T-helper 1 cell treated with Interleukin-12 subunit alpha and Interleukin-12 subunit beta and Interleukin-4 antibody, amounts not matched to agents 30 μg/mL and 1 μg/mL, for 36 hours (primary cell): ENCODE measurements around the gene CISH.

Source experiments
- H3K27ac Mint-ChIP-seq: one replicate; pipeline ENCODE4 v1.8.0; 2021; ENCODE audit warnings: mild to moderate bottlenecking, mixed read lengths
- H3K27me3 Mint-ChIP-seq: one replicate; pipeline ENCODE4 v1.8.0; 2021; ENCODE audit warnings: low read depth, mixed read lengths
- H3K36me3 Mint-ChIP-seq: one replicate; pipeline ENCODE4 v1.8.0; 2021; ENCODE audit warnings: low read depth, mixed read lengths
- H3K4me1 Mint-ChIP-seq: one replicate; pipeline ENCODE4 v1.8.0; 2021; ENCODE audit warnings: low read depth, mixed read lengths
- H3K4me3 Mint-ChIP-seq: one replicate; pipeline ENCODE4 v1.8.0; 2021; ENCODE audit warnings: mild to moderate bottlenecking, moderate library complexity, mixed read lengths
- H3K9me3 Mint-ChIP-seq: one replicate; pipeline ENCODE4 v1.8.0; 2021; ENCODE audit warnings: mixed read lengths

The CISH gene

GRCh38 chr3:50627407-50628051 lies 16.0 kb upstream of the CISH start:
- H3K27me3 Mint-ChIP-seq, result no peaks in the 10 kb centered on the region
- peaks cover 44% of the 10 kb centered on the region for H3K36me3 Mint-ChIP-seq
- H3K9me3 Mint-ChIP-seq, result no peaks in the 10 kb centered on the region
- peak overlapping the region; percentile 63 for H3K27ac Mint-ChIP-seq
- H3K4me3 Mint-ChIP-seq, result peak overlapping the region; percentile 14
- peaks cover 71% of the 10 kb centered on the region for H3K4me1 Mint-ChIP-seq

DNA sequence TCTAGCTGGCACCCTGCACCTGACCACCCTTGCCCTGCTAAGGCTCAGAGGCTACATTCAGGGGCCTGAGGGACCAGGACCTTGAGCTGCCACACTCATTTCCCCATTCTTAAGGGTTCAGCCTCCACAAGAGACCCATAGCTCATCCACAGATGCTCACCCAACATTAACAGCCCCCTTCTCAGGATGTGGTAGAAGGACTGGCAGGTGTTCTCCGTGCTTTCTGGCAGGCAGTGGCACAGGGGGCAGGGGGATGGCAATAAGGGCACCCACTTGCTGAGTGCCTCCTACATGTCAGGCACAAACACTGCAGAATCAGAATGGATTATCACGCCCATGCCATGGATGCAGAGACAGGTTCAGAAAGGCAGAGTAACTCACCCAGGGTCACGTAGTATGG lies 14.8 kb upstream of the CISH start:
- no peak overlapping the region for H3K4me3 Mint-ChIP-seq
- H3K36me3 Mint-ChIP-seq, result peaks cover 47% of the 10 kb centered on the region
- no peaks in the 10 kb centered on the region for H3K27me3 Mint-ChIP-seq
- no peaks in the 10 kb centered on the region for H3K9me3 Mint-ChIP-seq
- peaks cover 67% of the 10 kb centered on the region for H3K4me1 Mint-ChIP-seq
- H3K27ac Mint-ChIP-seq, result no peak overlapping the region

GRCh38 chr3:50625231-50626182 lies 13.9 kb upstream of the CISH start:
- H3K27me3 Mint-ChIP-seq, result no peaks in the 10 kb centered on the region
- no peaks in the 10 kb centered on the region for H3K9me3 Mint-ChIP-seq
- H3K4me3 Mint-ChIP-seq, result peak overlapping the region; percentile 3
- H3K4me1 Mint-ChIP-seq, result peaks cover 68% of the 10 kb centered on the region
- H3K27ac Mint-ChIP-seq, result peak overlapping the region; percentile 85
- peaks cover 50% of the 10 kb centered on the region for H3K36me3 Mint-ChIP-seq

DNA sequence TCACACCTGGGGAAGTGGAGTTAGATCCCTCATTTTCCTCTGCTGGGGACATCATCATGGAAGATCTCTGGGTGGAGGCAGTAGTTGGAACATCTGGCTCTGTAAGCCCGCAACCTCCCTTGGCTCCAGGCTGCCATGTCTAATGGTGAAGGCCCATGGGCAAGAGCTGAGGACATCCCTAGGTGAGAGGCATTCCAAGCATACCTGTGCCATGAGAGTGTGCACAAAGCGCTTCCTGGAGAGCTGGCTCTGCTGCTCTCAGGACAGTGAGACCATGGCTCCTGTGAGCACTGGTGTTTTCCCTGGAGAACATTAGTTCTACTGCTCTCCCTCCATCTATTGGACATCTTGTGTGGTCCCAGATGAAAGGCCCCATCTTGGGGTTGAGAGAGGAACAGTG lies 13.1 kb upstream of the CISH start:
- H3K9me3 Mint-ChIP-seq, result no peaks in the 10 kb centered on the region
- peak overlapping the region; percentile 85 for H3K27ac Mint-ChIP-seq
- H3K4me1 Mint-ChIP-seq, result peaks cover 69% of the 10 kb centered on the region
- H3K4me3 Mint-ChIP-seq, result peak overlapping the region; percentile 67
- no peaks in the 10 kb centered on the region for H3K27me3 Mint-ChIP-seq
- peaks cover 50% of the 10 kb centered on the region for H3K36me3 Mint-ChIP-seq

DNA sequence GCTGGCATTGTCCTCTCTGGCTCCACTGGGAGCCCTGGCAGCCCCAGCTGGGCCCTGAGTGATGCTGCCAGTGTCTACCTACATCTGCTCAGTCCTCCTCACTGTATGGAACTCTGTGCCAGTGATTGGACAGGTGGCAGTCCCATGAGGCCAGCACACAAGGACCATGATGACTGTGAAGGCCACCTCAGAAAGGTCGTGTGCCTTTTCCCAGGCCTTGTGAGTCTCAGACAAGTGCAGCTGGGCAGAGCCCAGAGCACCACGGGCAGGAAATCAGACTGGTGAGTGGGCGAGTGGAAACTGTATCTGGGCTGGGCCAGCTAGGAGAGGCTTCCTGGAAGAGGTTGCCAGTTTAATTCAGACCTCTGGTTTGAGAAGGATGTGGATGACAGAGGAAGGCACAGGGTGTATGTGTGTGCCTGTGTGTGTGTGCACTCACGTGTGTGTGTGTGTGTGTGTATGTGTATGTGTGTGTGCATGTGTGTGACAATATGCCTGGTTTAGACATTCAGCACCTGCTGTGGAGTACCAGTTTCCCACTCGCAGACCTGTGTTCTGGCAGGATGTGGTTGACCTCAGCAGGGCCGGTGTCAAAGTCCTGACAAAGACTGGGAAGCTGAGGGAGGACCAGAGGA lies 12.4 kb upstream of the CISH start:
- Mint-ChIP-seq H3K36me3 (peaks cover 52% of the 10 kb centered on the region), H3K4me3 (peak overlapping the region; percentile 67), H3K27me3 (no peaks in the 10 kb centered on the region), H3K27ac (peak overlapping the region; percentile 85), H3K9me3 (no peaks in the 10 kb centered on the region), H3K4me1 (peaks cover 75% of the 10 kb centered on the region)

- Mint-ChIP-seq H3K4me1 (peaks cover 77% of the 10 kb centered on the region), H3K9me3 (no peaks in the 10 kb centered on the region), H3K27ac (peak overlapping the region; percentile 85), H3K36me3 (peaks cover 58% of the 10 kb centered on the region), H3K27me3 (no peaks in the 10 kb centered on the region), H3K4me3 (no peak overlapping the region)
Measured at GRCh38 chr3:50622881-50623280, 11.3 kb upstream of the CISH start.

- peaks cover 71% of the 10 kb centered on the region for H3K4me1 Mint-ChIP-seq
- peak overlapping the region; percentile 94 for H3K27ac Mint-ChIP-seq
- H3K4me3 Mint-ChIP-seq, result peak overlapping the region; percentile 94
- H3K9me3 Mint-ChIP-seq, result no peaks in the 10 kb centered on the region
- peaks cover 56% of the 10 kb centered on the region for H3K36me3 Mint-ChIP-seq
- H3K27me3 Mint-ChIP-seq, result no peaks in the 10 kb centered on the region
Measured at GRCh38 chr3:50620820-50621219, 9.2 kb upstream of the CISH start.

- Mint-ChIP-seq H3K9me3 (no peaks in the 10 kb centered on the region), H3K4me1 (peaks cover 73% of the 10 kb centered on the region), H3K36me3 (peaks cover 55% of the 10 kb centered on the region), H3K27me3 (no peaks in the 10 kb centered on the region), H3K4me3 (peak overlapping the region; percentile 94), H3K27ac (peak overlapping the region; percentile 94)
Measured at GRCh38 chr3:50620420-50620819, 8.8 kb upstream of the CISH start.

DNA sequence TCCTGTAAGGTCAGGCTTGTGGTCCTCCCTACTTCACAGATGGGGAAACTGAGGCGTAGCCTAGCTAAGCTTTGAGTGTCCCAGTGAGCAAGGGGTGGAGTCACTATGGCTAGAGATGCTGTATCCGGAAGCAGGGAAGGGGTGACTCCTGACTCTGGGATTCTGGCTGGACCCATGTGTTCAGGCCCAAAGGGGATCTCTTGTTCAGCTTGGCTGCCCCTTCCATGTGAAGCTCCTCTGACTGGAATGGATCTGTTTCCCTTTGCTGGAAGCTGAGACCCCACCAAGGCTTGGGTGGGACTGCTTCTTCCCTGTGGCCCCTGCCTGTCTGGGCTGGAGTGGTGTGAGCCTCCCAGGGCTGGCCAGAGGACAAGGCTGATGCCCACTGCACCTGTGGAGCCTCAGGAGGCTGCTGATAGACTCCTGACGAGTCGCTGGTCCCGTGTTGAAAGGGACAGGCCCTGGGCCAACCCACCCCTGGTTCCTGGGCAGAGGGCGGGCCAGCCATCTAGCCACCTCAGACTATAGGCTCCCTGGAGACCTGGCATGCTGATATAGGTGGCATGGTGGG lies 6.4 kb upstream of the CISH start:
- peak overlapping the region; percentile 94 for H3K4me3 Mint-ChIP-seq
- peaks cover 42% of the 10 kb centered on the region for H3K36me3 Mint-ChIP-seq
- no peaks in the 10 kb centered on the region for H3K27me3 Mint-ChIP-seq

GRCh38 chr3:50617096-50617791 lies 5.7 kb upstream of the CISH start, which contains the start of gene MAPKAPK3:
TSS of gene MAPKAPK3 (plus strand) at chr3:50617151. CDS start at chr3:50617566, 415 bp downstream.
- Mint-ChIP-seq H3K27me3 (no peaks in the 10 kb centered on the region), H3K9me3 (no peaks in the 10 kb centered on the region), H3K36me3 (peaks cover 43% of the 10 kb centered on the region), H3K4me1 (peaks cover 67% of the 10 kb centered on the region), H3K27ac (peak within 1 kb of the TSS; percentile 87), H3K4me3 (peak within 1 kb of the TSS; percentile 94)

More for the DNA sequence above, 6.4 kb upstream of the CISH start:
- no peaks in the 10 kb centered on the region for H3K9me3 Mint-ChIP-seq
- peak overlapping the region; percentile 86 for H3K27ac Mint-ChIP-seq
- H3K4me1 Mint-ChIP-seq, result peaks cover 69% of the 10 kb centered on the region

DNA sequence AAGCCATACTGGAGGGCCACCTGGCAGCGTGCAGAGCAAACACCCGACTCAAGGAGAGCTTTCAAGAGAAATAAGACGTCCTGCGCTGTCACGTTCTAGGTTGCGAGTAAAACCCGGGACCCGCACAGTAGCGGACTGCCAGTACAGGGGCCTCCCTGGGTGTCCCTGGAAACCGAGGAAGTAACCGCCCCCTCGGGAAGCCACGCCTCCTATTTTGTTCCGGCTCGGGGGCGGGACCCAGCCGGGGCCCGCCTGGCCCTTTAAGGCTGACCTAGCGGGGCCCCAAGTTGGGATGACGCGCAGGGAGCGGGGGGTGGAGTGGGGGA lies 5.2 kb upstream of the CISH start:
- Mint-ChIP-seq H3K4me1 (peaks cover 65% of the 10 kb centered on the region), H3K27me3 (no peaks in the 10 kb centered on the region), H3K9me3 (no peaks in the 10 kb centered on the region), H3K4me3 (peak overlapping the region; percentile 87), H3K27ac (peak overlapping the region; percentile 87), H3K36me3 (peaks cover 43% of the 10 kb centered on the region)

DNA sequence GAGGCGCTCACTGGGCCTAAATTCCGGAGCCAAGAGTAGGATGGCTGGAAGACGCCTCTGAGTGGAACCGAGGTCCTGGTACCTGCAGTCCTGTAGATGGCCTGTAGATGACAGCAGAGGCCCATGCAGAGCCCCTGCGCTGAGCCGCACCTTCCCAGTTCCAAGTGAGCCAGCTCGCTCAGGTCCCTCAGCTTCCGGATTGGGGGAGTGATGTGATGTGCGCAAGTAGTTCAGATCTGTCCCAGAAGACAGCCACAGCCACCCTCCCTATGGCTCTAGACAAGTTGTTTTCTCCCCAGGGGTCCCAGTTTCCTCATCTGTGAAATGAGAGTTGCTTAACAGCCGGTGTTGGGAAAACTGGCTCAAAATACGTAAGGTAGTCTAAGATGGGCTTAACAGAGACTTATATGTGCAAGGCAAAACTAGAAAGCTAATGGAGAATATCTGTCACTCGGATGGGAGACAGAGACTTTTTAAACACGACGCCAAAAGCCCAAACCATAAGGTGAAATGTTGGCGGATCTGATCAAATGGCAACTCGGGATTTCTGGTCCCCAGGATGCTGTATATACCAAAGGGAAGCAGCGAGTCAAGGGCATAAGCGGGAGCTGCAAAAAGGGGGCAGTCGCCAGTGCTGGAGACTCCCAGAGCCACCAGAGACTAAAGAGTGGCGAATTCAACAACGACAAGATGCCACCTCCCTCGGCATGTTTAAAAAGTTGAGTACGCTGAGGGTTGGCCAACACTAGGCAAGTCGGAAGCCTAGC lies 4.6 kb upstream of the CISH start:
- Mint-ChIP-seq H3K4me3 (peak overlapping the region; percentile 87), H3K27me3 (no peaks in the 10 kb centered on the region), H3K36me3 (peaks cover 47% of the 10 kb centered on the region), H3K4me1 (peaks cover 64% of the 10 kb centered on the region), H3K9me3 (no peaks in the 10 kb centered on the region), H3K27ac (peak overlapping the region; percentile 87)

DNA sequence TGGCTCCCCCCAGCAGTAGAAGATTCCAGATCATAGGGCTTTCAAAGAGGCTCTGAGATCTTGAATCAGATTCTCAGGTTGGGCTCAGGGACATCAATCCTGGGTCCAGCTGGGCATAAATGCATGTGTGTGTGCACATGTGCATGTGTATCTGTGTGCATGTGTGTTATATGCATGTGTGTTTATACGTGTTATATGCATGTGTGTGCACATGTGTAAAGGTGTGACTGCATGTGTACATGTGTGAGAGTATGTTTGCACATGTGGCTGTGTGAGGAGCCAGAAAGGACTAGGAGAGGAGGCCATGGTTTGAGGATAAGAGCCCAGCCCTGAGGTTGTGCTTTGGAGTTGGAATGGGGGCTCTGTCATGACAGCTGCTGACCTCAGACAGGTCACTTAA lies 3.6 kb upstream of the CISH start:
- Mint-ChIP-seq H3K9me3 (no peaks in the 10 kb centered on the region), H3K36me3 (peaks cover 47% of the 10 kb centered on the region), H3K27ac (no peak overlapping the region), H3K27me3 (no peaks in the 10 kb centered on the region), H3K4me3 (peak overlapping the region; percentile 87), H3K4me1 (peaks cover 54% of the 10 kb centered on the region)
